HL-60 (cell line): Measurements from ENCODE around the gene ACOX2.

Experiments
- DNase-seq, 2 experiments: peaks; one replicate each; pipeline ENCODE4 v3.0.0-alpha.2; 2010 to 2020; ENCODE audit warnings: low read depth in 1 of 2, low spot score in 1 of 2
- H3K27ac ChIP-seq: fragments of 250-450 bp; sonication (Bioruptor Pico); replicated peaks from 2 replicates; pipeline ENCODE4 v1.5.1; 2020; ENCODE audit warnings: mild to moderate bottlenecking, moderate library complexity
- H3K27me3 ChIP-seq: fragments of 250-450 bp; sonication (Bioruptor Pico); 2 replicates; pipeline ENCODE4 v1.5.1; 2021; ENCODE audit warnings: mild to moderate bottlenecking, moderate library complexity; ENCODE audit not compliant: insufficient read depth, poor library complexity, severe bottlenecking
- H3K4me3 ChIP-seq: replicated peaks from 2 replicates; pipeline ENCODE4 v1.5.1; 2011; ENCODE audit warnings: mild to moderate bottlenecking, control low read depth, low read length; ENCODE audit not compliant: insufficient read depth
- CTCF ChIP-seq: IDR thresholded peaks from one replicate; pipeline ENCODE4 v1.5.1; 2011; ENCODE audit warnings: low read length, control low read depth, inconsistent platforms; ENCODE audit not compliant: insufficient read depth
- GABPA ChIP-seq: IDR thresholded peaks from 2 replicates; pipeline ENCODE4 v1.6.1; 2012; ENCODE audit warnings: low read depth
- POLR2AphosphoS5 ChIP-seq: IDR thresholded peaks from 2 replicates; pipeline ENCODE4 v1.6.1; 2012; ENCODE audit warnings: low read depth
- REST ChIP-seq: IDR thresholded peaks from 2 replicates; pipeline ENCODE4 v1.6.1; 2012; ENCODE audit warnings: low read depth; ENCODE audit not compliant: insufficient replicate concordance
- SPI1 ChIP-seq: IDR thresholded peaks from 2 replicates; pipeline ENCODE4 v1.6.1; 2012; ENCODE audit warnings: low read depth, mild to moderate bottlenecking, borderline replicate concordance

ACOX2 gene

GRCh38 chr3:58466899-58467563 is 70.0 kb downstream of the ACOX2 start:
- TF ChIP-seq REST, result no peak
- no peak for TF ChIP-seq SPI1
- no peak for TF ChIP-seq POLR2AphosphoS5
- TF ChIP-seq GABPA, result no peak
- no peak for TF ChIP-seq CTCF
- Histone ChIP-seq H3K4me3 (no peak overlapping the region), H3K27ac (no peak overlapping the region), H3K27me3 (no peaks in the 10 kb centered on the region)
- DNase-seq, result no peak

- H3K27me3 ChIP-seq, result no peaks in the 10 kb centered on the region
- H3K27ac ChIP-seq, result no peak overlapping the region
- TF ChIP-seq POLR2AphosphoS5 (no peak), REST (no peak), GABPA (no peak), SPI1 (no peak), CTCF (no peak)
- DNase-seq, result no peak
- no peak overlapping the region for H3K4me3 ChIP-seq
These were observed 72.1 kb downstream of the ACOX2 start for GRCh38 chr3:58464866-58465265.

- H3K4me3 ChIP-seq, result no peak overlapping the region
- no peak overlapping the region for H3K27ac ChIP-seq
- H3K27me3 ChIP-seq, result no peaks in the 10 kb centered on the region
- no peak for DNase-seq
- TF ChIP-seq GABPA, result no peak
- no peak for TF ChIP-seq SPI1
- no peak for TF ChIP-seq REST
- TF ChIP-seq POLR2AphosphoS5, result no peak
- TF ChIP-seq CTCF, result no peak
These were observed 73.1 kb downstream of the ACOX2 start for GRCh38 chr3:58463942-58464271.
